Testis (tissue), 2 donors: Measurements from ENCODE around the gene FBXL7.

Source experiments
- POLR2A ChIP-seq: fragments of 450-650 bp; IDR thresholded peaks from one replicate; pipeline ENCODE4 v1.6.1; 2017; ENCODE audit warnings: antibody characterized with exemption, mild to moderate bottlenecking, moderate library complexity
- TF ChIP-seq, protein P1 (sequence below), 3 experiments: fragments of 450-650 bp in 2 of 3; fragments of 200-600 bp in 1 of 3; sonication (generic) in 1 of 3; IDR thresholded peaks; one replicate each; pipeline ENCODE4 v1.5.1; 2016 to 2019; ENCODE audit warnings: antibody characterized with exemption in 3 of 3, mild to moderate bottlenecking in 2 of 3, moderate library complexity in 1 of 3

DNA sequence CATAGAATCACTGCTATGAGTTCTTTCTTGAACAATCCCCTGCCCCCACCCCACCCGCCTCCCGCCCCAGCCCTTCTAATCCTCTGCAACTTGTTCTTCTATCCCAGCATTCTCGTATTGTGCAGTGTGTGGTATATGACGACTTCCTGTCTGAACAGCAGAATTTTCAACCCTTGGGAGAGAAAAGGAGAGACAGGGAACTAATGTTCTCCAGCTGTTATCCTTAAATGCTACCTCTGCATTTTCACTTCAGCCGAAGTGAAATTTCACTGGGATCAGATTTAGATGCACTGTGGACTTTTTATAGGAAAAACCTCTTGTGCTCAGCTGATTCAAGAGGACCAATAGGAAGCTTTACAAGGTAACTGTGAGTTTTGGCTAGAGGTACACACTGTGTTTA, 2.2 kb downstream of the FBXL7 start:
- TF ChIP-seq, protein P1, sequence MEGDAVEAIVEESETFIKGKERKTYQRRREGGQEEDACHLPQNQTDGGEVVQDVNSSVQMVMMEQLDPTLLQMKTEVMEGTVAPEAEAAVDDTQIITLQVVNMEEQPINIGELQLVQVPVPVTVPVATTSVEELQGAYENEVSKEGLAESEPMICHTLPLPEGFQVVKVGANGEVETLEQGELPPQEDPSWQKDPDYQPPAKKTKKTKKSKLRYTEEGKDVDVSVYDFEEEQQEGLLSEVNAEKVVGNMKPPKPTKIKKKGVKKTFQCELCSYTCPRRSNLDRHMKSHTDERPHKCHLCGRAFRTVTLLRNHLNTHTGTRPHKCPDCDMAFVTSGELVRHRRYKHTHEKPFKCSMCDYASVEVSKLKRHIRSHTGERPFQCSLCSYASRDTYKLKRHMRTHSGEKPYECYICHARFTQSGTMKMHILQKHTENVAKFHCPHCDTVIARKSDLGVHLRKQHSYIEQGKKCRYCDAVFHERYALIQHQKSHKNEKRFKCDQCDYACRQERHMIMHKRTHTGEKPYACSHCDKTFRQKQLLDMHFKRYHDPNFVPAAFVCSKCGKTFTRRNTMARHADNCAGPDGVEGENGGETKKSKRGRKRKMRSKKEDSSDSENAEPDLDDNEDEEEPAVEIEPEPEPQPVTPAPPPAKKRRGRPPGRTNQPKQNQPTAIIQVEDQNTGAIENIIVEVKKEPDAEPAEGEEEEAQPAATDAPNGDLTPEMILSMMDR (IDR thresholded peaks at IDR 0.05), result no peak
- no peak for TF ChIP-seq POLR2A
